PC-3 (cell line): ENCODE measurements around the gene PCNX2. TPM values are rescaled to one million over a fixed set of nuclear protein-coding genes. Genes with fewer than 3 reads are reported as not detected.

Experiments
- ATAC-seq: fragments of 200-7000 bp; cut with Tn5 transposase; 2 replicates; pipeline ENCODE4 v1.9.1; 2020; ENCODE audit warnings: mild to moderate bottlenecking, moderate library complexity
- BruUV-seq: library from RNA; stranded (reverse); fragments of 400-500 nt; replicated peaks from 2 replicates; lab custom pipeline; 2021; lab: Mats Ljungman, UMichigan
- CTCF ChIA-PET: fragments of 300-600 bp; sonication (Branson Sonifier 250); formaldehyde crosslinking; loops from one replicate; lab custom pipeline; 2022; ENCODE audit warnings: antibody characterized with exemption; lab: Charles Lee
- POLR2A ChIA-PET: fragments of 300-600 bp; sonication (Branson Sonifier 250); formaldehyde crosslinking; loops from one replicate; lab custom pipeline; 2022; ENCODE audit warnings: antibody characterized with exemption; ENCODE audit not compliant: unreplicated experiment; lab: Charles Lee
- DNase-seq: peaks from one replicate; pipeline ENCODE4 v3.0.0-alpha.2; 2015
- H2AFZ ChIP-seq: fragments of 300-600 bp; sonication (generic); 2 replicates; pipeline ENCODE4 v1.6.0; 2016; ENCODE audit warnings: antibody characterized with exemption, low read length
- H3F3A ChIP-seq: fragments of 300-600 bp; sonication (generic); one replicate; pipeline ENCODE4 v1.6.0; 2017; ENCODE audit warnings: antibody characterized with exemption, low read length, control low read depth, mild to moderate bottlenecking; ENCODE audit not compliant: unreplicated experiment
- H3K27ac ChIP-seq: fragments of 300-600 bp; sonication (generic); 2 replicates; pipeline ENCODE4 v1.5.1; 2016; ENCODE audit warnings: mild to moderate bottlenecking, low read length
- H3K27me3 ChIP-seq: fragments of 300-600 bp; sonication (generic); 2 replicates; pipeline ENCODE4 v1.6.1; 2016; ENCODE audit warnings: low read length, mixed read lengths
- H3K36me3 ChIP-seq: fragments of 300-600 bp; sonication (generic); 2 replicates; pipeline ENCODE4 v1.6.1; 2016; ENCODE audit warnings: low read depth, mixed run types, low read length, mixed read lengths
- H3K4me1 ChIP-seq: fragments of 300-600 bp; sonication (generic); 2 replicates; pipeline ENCODE4 v1.5.1; 2016; ENCODE audit warnings: low read length; ENCODE audit not compliant: insufficient read depth
- H3K4me2 ChIP-seq: fragments of 300-600 bp; sonication (generic); 2 replicates; pipeline ENCODE4 v1.6.0; 2016; ENCODE audit warnings: low read length
- H3K4me3 ChIP-seq: fragments of 300-600 bp; sonication (generic); 2 replicates; pipeline ENCODE4 v1.5.1; 2016; ENCODE audit warnings: mild to moderate bottlenecking, low read length, mixed read lengths
- H3K79me2 ChIP-seq: fragments of 300-600 bp; sonication (generic); 2 replicates; pipeline ENCODE4 v1.6.1; 2017; ENCODE audit warnings: low read length, mixed read lengths
- H3K9ac ChIP-seq: fragments of 300-600 bp; sonication (generic); 2 replicates; pipeline ENCODE4 v1.6.0; 2016; ENCODE audit warnings: mild to moderate bottlenecking, low read length
- H3K9me2 ChIP-seq: fragments of 300-600 bp; sonication (generic); replicated peaks from 2 replicates; pipeline ENCODE4 v1.6.1; 2016; ENCODE audit warnings: mixed run types, low read length, mixed read lengths
- H3K9me3 ChIP-seq: fragments of 300-600 bp; sonication (generic); 2 replicates; pipeline ENCODE4 v1.6.1; 2016; ENCODE audit warnings: low read length, mixed read lengths
- H4K20me1 ChIP-seq: fragments of 300-600 bp; sonication (generic); 2 replicates; pipeline ENCODE4 v1.6.1; 2016; ENCODE audit warnings: low read length, mixed read lengths
- EZH2 ChIP-seq: fragments of 300-600 bp; sonication (generic); IDR thresholded peaks from one replicate; pipeline ENCODE4 v1.6.1; 2017; ENCODE audit warnings: antibody characterized with exemption, mild to moderate bottlenecking, low read length; ENCODE audit not compliant: unreplicated experiment
- EZH2phosphoT487 ChIP-seq: fragments of 300-600 bp; sonication (generic); IDR thresholded peaks from 2 replicates; pipeline ENCODE4 v1.6.1; 2018; ENCODE audit warnings: mild to moderate bottlenecking, antibody characterized with exemption, low read length, borderline replicate concordance
- intact Hi-C: fragments of 100-400 bp; cut with micrococcal nuclease; formaldehyde crosslinking; loops from 2 replicates; pipeline ENCODE4 v1.9.0; 2023
- total RNA-seq: library from RNA; depleted of rRNA; stranded (reverse); fragments of >200 nt; gene quantifications from 2 replicates; pipeline ENCODE4 v1.2.3, GENCODE V29; 2014
- TF ChIP-seq, protein P1 (sequence below): fragments of 300-600 bp; sonication (generic); conservative IDR thresholded peaks from 2 replicates; pipeline ENCODE4 v1.5.1; 2017; ENCODE audit warnings: antibody characterized with exemption, low read depth, mild to moderate bottlenecking, low read length

Gene PCNX2
- total RNA-seq, 1 experiment from 2014 or later, result 17.3 TPM

DNA sequence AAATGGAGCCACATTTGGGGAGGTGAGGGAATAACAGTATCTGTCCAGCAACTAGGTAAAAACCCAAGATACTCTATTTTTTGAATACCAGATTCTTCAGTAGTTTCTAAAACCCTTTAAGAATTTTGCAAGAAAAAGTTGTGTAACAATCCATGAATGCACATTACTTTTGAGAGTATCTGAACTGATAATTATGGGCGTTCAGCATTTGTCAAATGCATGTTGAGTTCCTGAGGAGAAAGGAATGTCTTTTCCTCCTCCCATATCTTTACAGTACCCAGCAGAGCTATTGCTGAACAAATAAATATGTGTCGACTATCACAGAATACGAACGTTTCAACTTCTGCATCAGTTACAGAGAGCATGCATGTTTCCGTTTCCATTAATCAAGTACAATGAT lies 104.5 kb downstream of the PCNX2 start:
- Histone ChIP-seq H4K20me1 (no peaks in the 10 kb centered on the region), H3K27me3 (no peaks in the 10 kb centered on the region), H3F3A (no peaks in the 10 kb centered on the region), H3K4me3 (no peak overlapping the region), H3K4me1 (peaks cover 7% of the 10 kb centered on the region), H3K9me2 (no peaks in the 10 kb centered on the region), H3K79me2 (no peaks in the 10 kb centered on the region), H3K9me3 (0 out of 2 replicates have a peak, but pooled peaks cover 8% of the 10 kb centered on the region), H3K9ac (no peak overlapping the region), H2AFZ (no peak overlapping the region), H3K36me3 (peaks cover 15% of the 10 kb centered on the region), H3K27ac (no peak overlapping the region), H3K4me2 (no peak overlapping the region)
- DNase-seq, result no peak
- no TSS peak for BruUV-seq
- TF ChIP-seq, protein P1, sequence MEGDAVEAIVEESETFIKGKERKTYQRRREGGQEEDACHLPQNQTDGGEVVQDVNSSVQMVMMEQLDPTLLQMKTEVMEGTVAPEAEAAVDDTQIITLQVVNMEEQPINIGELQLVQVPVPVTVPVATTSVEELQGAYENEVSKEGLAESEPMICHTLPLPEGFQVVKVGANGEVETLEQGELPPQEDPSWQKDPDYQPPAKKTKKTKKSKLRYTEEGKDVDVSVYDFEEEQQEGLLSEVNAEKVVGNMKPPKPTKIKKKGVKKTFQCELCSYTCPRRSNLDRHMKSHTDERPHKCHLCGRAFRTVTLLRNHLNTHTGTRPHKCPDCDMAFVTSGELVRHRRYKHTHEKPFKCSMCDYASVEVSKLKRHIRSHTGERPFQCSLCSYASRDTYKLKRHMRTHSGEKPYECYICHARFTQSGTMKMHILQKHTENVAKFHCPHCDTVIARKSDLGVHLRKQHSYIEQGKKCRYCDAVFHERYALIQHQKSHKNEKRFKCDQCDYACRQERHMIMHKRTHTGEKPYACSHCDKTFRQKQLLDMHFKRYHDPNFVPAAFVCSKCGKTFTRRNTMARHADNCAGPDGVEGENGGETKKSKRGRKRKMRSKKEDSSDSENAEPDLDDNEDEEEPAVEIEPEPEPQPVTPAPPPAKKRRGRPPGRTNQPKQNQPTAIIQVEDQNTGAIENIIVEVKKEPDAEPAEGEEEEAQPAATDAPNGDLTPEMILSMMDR, result no peak
- TF ChIP-seq EZH2 (no peak), EZH2phosphoT487 (no peak)
- intact Hi-C loops, result no loop called here
- POLR2A ChIA-PET, result no interaction called here
- ATAC-seq, result no peak
- CTCF ChIA-PET, result no interaction called here

DNA sequence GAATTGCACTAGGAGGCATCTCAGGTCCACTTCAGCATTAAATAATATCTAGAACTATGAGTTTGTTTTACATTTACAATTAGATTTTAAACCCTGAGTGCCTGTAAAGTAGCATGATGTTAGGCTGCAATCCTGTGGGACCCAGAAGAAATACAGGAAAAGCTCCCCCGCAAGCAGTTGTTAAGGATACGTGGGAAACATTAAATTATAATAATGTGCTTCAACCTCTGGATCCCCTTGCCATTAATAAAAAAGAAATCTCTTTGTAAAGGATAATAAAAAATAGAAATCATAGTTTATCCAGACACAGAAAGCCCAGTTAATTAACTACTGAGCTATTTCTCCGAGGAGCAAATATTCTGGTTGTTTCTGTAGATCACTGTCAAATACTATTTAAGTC lies 106.0 kb downstream of the PCNX2 start:
- Histone ChIP-seq H3K9ac (no peak overlapping the region), H3K4me3 (no peak overlapping the region), H4K20me1 (no peaks in the 10 kb centered on the region), H3K27ac (no peak overlapping the region), H3K79me2 (no peaks in the 10 kb centered on the region), H3K27me3 (no peaks in the 10 kb centered on the region), H3K4me1 (peaks cover 7% of the 10 kb centered on the region), H3K4me2 (no peak overlapping the region), H2AFZ (no peak overlapping the region), H3F3A (no peaks in the 10 kb centered on the region), H3K9me3 (no peaks in the 10 kb centered on the region), H3K9me2 (no peaks in the 10 kb centered on the region), H3K36me3 (peaks cover 4% of the 10 kb centered on the region; the same call in 1 of the 2 replicates)
- intact Hi-C loops, result no loop called here
- TF ChIP-seq, protein P1, result no peak
- CTCF ChIA-PET, result no interaction called here
- ATAC-seq (no peak), DNase-seq (no peak)
- no TSS peak for BruUV-seq
- POLR2A ChIA-PET, result no interaction called here

DNA sequence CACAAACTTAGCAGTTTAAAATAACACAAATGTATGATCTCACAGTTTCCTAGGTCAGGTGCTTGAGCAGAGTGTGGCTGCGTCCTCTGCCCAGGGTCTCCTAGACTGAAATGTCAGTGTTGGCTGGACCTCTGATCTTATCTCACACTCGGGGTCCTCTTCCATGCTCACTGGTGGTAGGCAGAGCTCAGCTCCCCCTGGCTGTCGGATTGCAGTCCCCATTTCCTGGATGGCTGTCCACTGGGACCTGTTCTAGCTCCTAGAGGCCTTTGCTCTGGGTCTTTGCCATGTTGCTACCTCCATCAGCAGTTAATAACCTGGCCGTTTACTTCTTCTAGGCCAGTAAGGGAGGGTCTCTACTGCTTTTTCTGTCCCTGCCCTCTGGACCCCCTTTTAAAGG lies 107.5 kb downstream of the PCNX2 start:
- CTCF ChIA-PET, result no interaction called here
- Histone ChIP-seq H2AFZ (no peak overlapping the region), H4K20me1 (no peaks in the 10 kb centered on the region), H3K4me1 (peaks cover 7% of the 10 kb centered on the region), H3K27ac (no peak overlapping the region), H3K9ac (no peak overlapping the region), H3K4me3 (no peak overlapping the region), H3K79me2 (no peaks in the 10 kb centered on the region), H3K27me3 (no peaks in the 10 kb centered on the region), H3K4me2 (no peak overlapping the region), H3K9me3 (no peaks in the 10 kb centered on the region), H3K9me2 (no peaks in the 10 kb centered on the region), H3F3A (no peaks in the 10 kb centered on the region), H3K36me3 (no peaks in the 10 kb centered on the region)
- intact Hi-C loops, result no loop called here
- no peak for DNase-seq
- TF ChIP-seq EZH2 (no peak), EZH2phosphoT487 (no peak)
- TF ChIP-seq, protein P1, result no peak
- POLR2A ChIA-PET, result no interaction called here
- ATAC-seq, result no peak
- BruUV-seq, result no TSS peak
